Keratinocyte (primary cell): Measurements from ENCODE around the gene ETFA. TPM values are rescaled to one million over a fixed set of nuclear protein-coding genes. Genes with fewer than 3 reads are reported as not detected.

Source experiments
- DNase-seq: peaks from one replicate; pipeline ENCODE4 v3.0.0-alpha.2; 2011; ENCODE audit warnings: low read depth, missing footprints, low spot score
- FAIRE-seq: peaks from 2 replicates; lab custom pipeline; 2011; peaks lifted over from hg19 to GRCh38; lab: Jason Lieb, UNC
- H2AFZ ChIP-seq: 2 replicates; pipeline ENCODE4 v1.6.0; 2012; ENCODE audit warnings: low read length, control low read depth, inconsistent platforms; ENCODE audit not compliant: control insufficient read depth
- H3K27ac ChIP-seq: 2 replicates; pipeline ENCODE4 v1.5.1; 2011; ENCODE audit warnings: low read length; ENCODE audit not compliant: control insufficient read depth, insufficient read depth
- H3K27me3 ChIP-seq: 3 replicates; pipeline ENCODE4 v1.6.0; 2011; ENCODE audit warnings: low read length; ENCODE audit not compliant: control insufficient read depth, insufficient read depth; ENCODE audit errors: extremely low read depth
- H3K36me3 ChIP-seq, 2 experiments: 2 replicates in 1 of 2; 3 replicates in 1 of 2; pipeline ENCODE4 v1.5.1; 2011; ENCODE audit warnings: low read length in 2 of 2, mild to moderate bottlenecking in 1 of 2; ENCODE audit not compliant: control insufficient read depth in 2 of 2, insufficient read depth in 2 of 2; ENCODE audit errors: extremely low read depth in 1 of 2
- H3K4me1 ChIP-seq: 3 replicates; pipeline ENCODE4 v1.5.1; 2011; ENCODE audit warnings: low read length; ENCODE audit not compliant: control insufficient read depth, insufficient read depth; ENCODE audit errors: extremely low read depth
- H3K4me2 ChIP-seq: 3 replicates; pipeline ENCODE4 v1.6.0; 2011; ENCODE audit warnings: low read depth, low read length; ENCODE audit not compliant: control insufficient read depth, insufficient read depth; ENCODE audit errors: extremely low read depth
- H3K4me3 ChIP-seq, 3 experiments: fragments of 200-600 bp in 1 of 3; sonication (generic) in 1 of 3; 2 replicates in 2 of 3; 3 replicates in 1 of 3; pipeline ENCODE4 v1.5.1; 2011 to 2016; ENCODE audit warnings: low read length in 3 of 3, mild to moderate bottlenecking in 3 of 3, control low read depth in 2 of 3, inconsistent platforms in 1 of 3, low read depth in 1 of 3, mixed read lengths in 1 of 3, mixed run types in 1 of 3, moderate library complexity in 1 of 3; ENCODE audit not compliant: control insufficient read depth in 2 of 3, insufficient read depth in 2 of 3; ENCODE audit errors: extremely low read depth in 1 of 3
- H3K79me2 ChIP-seq: 2 replicates; pipeline ENCODE4 v1.6.0; 2012; ENCODE audit warnings: low read length; ENCODE audit not compliant: control insufficient read depth, insufficient read depth
- H3K9ac ChIP-seq: 3 replicates; pipeline ENCODE4 v1.6.0; 2011; ENCODE audit warnings: low read length; ENCODE audit not compliant: control insufficient read depth, insufficient read depth; ENCODE audit errors: extremely low read depth
- H3K9me1 ChIP-seq: 3 replicates; pipeline ENCODE4 v1.6.0; 2011; ENCODE audit warnings: low read length; ENCODE audit not compliant: control insufficient read depth, insufficient read depth; ENCODE audit errors: extremely low read depth
- H3K9me3 ChIP-seq: 2 replicates; pipeline ENCODE4 v1.5.1; 2012; ENCODE audit warnings: low read depth, low read length; ENCODE audit not compliant: control insufficient read depth
- H4K20me1 ChIP-seq: 3 replicates; pipeline ENCODE4 v1.6.0; 2011; ENCODE audit warnings: low read length; ENCODE audit not compliant: control insufficient read depth, insufficient read depth; ENCODE audit errors: extremely low read depth
- CTCF ChIP-seq, 3 experiments: IDR thresholded peaks in 1 of 3; conservative IDR thresholded peaks in 1 of 3; optimal IDR thresholded peaks in 1 of 3; 2 replicates in 2 of 3; 3 replicates in 1 of 3; pipeline versions ENCODE3 to v1.5.1; 2011; ENCODE audit warnings: low read length in 3 of 3, mild to moderate bottlenecking in 3 of 3, moderate library complexity in 2 of 3, control low read depth in 1 of 3, inconsistent platforms in 1 of 3; ENCODE audit not compliant: insufficient read depth in 2 of 3; ENCODE audit errors: extremely low read depth in 1 of 3
- EZH2 ChIP-seq: IDR thresholded peaks from one replicate; pipeline ENCODE4 v1.6.1; 2012; ENCODE audit warnings: inconsistent platforms, mild to moderate bottlenecking, low read length, moderate library complexity
- dilution Hi-C: fragments of 300-500 bp; cut with MboI; formaldehyde crosslinking; loops from one replicate; pipeline ENCODE4 v1.7.0; 2020; ENCODE audit warnings: low sequenced_read_pairs; ENCODE audit not compliant: extremely low pct_ligation_motif_present
- polyA plus RNA-seq, 5 experiments: library from polyadenylated mRNA; depleted of rRNA in 3 of 5; stranded (reverse) in 3 of 5; stranded (forward) in 1 of 5; unstranded in 1 of 5; fragments of >200 nt; gene quantifications; 1 replicate in 1 of 5; 2 replicates in 3 of 5; 3 replicates in 1 of 5; pipeline versions ENCODE4 v1.2.1 to v1.2.3, GENCODE V29; 2011 to 2012; ENCODE audit warnings: missing spikeins in 2 of 5, low read depth in 1 of 5, low replicate concordance in 1 of 5

Gene ETFA
- polyA plus RNA-seq, 1 donor (not counting 4 experiments of a cell fraction or from before 2014, with no cell fraction given) = 230 TPM

DNA sequence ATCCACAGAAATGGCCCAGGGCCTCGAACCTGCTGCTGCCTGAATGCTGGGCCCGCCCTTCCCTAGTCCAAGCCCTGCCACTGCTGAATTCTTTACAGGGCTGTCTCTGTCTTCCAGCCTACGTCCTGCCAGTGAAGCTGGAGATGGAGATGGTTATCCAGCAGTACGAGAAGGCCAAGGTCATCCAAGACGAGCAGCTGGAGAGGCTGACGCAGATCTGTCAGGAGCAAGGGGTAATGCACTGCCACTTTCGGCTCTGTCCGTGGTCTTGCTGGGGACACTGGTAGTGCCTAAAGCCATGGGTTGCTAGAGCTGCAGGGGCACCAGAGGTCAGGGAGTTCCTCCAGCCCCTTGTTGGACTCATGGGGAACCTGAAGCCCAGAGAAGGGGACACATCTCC is 135.8 kb downstream of the ETFA start:
- H3K4me2 ChIP-seq = no peak overlapping the region
- no peak overlapping the region for H3K9ac ChIP-seq
- no peak for TF ChIP-seq EZH2
- no peak for TF ChIP-seq CTCF (optimal IDR thresholded peaks at IDR 0.05 in 1 of 3, IDR thresholded peaks at IDR 0.05 in 1 of 3, conservative IDR thresholded peaks at IDR 0.05 in 1 of 3; ENCODE audit: extremely low read depth in 1 of 3, insufficient read depth in 2 of 3, low read length in 3 of 3)
- no peak for FAIRE-seq
- peaks cover 2% of the 10 kb centered on the region for H3K9me3 ChIP-seq
- no peak overlapping the region for H3K4me3 ChIP-seq
- H4K20me1 ChIP-seq = no peaks in the 10 kb centered on the region
- no peak overlapping the region for H3K27ac ChIP-seq
- no peak for DNase-seq
- no peaks in the 10 kb centered on the region for H3K36me3 ChIP-seq
- H3K79me2 ChIP-seq = no peaks in the 10 kb centered on the region
- peaks cover 14% of the 10 kb centered on the region for H3K4me1 ChIP-seq
- no peak overlapping the region for H2AFZ ChIP-seq
- no peaks in the 10 kb centered on the region for H3K9me1 ChIP-seq
- H3K27me3 ChIP-seq = peaks cover 4% of the 10 kb centered on the region
- dilution Hi-C loops = no loop called here

DNA sequence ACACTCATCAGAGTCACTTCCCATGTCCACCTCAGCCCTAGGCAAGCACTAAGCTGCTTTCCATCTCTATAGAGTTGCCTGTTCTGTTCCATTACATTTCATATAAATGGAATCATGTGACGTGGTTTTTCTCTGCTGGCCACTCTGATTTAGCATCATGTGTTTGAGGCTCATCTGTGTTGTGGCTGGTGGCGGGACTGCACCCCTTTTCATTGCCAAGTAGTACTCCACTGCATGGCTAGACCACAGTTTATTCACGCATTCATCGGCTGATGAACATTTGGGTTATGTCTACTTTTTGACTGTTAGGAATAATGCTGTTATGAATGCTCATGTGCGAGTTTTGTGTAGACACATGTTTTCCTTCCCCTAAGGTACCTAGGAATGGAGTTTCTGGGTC is 136.6 kb downstream of the ETFA start:
- H3K9me3 ChIP-seq = peaks cover 2% of the 10 kb centered on the region
- DNase-seq (no peak), FAIRE-seq (no peak)
- dilution Hi-C loops = no loop called here
- no peaks in the 10 kb centered on the region for H3K9me1 ChIP-seq
- no peaks in the 10 kb centered on the region for H3K36me3 ChIP-seq
- H3K27me3 ChIP-seq = peaks cover 4% of the 10 kb centered on the region
- H3K9ac ChIP-seq = no peak overlapping the region
- no peak overlapping the region for H3K4me3 ChIP-seq
- no peak overlapping the region for H2AFZ ChIP-seq
- H3K27ac ChIP-seq = no peak overlapping the region
- no peak overlapping the region for H3K4me2 ChIP-seq
- H3K4me1 ChIP-seq = peaks cover 14% of the 10 kb centered on the region
- no peak for TF ChIP-seq CTCF (optimal IDR thresholded peaks at IDR 0.05 in 1 of 3, IDR thresholded peaks at IDR 0.05 in 1 of 3, conservative IDR thresholded peaks at IDR 0.05 in 1 of 3; ENCODE audit: extremely low read depth in 1 of 3, insufficient read depth in 2 of 3, low read length in 3 of 3)
- no peaks in the 10 kb centered on the region for H4K20me1 ChIP-seq
- H3K79me2 ChIP-seq = no peaks in the 10 kb centered on the region
